ENCODE data around the gene CRACDL.

The CRACDL gene

GRCh38 chr2:98769784-98770183 is 166.2 kb downstream of the CRACDL start:
- no peaks in the 10 kb centered on the region for H3K79me2 ChIP-seq (ENCODE audit: control insufficient read depth, insufficient read depth, low read length, poor library complexity)
- H3K27ac ChIP-seq (ENCODE audit: low read depth, low read length): no peak overlapping the region
- no peak overlapping the region for H3K23ac ChIP-seq (ENCODE audit: low read length)
- no peak overlapping the region for H4K8ac ChIP-seq (ENCODE audit: low read depth, low read length)
- DNase-seq: peak; percentile 80 to 87
- no CpG with 5 or more reads among the region's 14 CpGs for WGBS (ENCODE audit: extremely low coverage, insufficient coverage, insufficient read length)
- no peak overlapping the region for H4K12ac ChIP-seq (ENCODE audit: low read depth, low read length)
- H2BK120ac ChIP-seq (ENCODE audit: insufficient read depth, low read length, poor library complexity): no peak overlapping the region
- no peaks in the 10 kb centered on the region for H3K36me3 ChIP-seq (ENCODE audit: control insufficient read depth in 1 of 2, insufficient read depth in 2 of 2, low read length in 2 of 2)
- H2AK5ac ChIP-seq (ENCODE audit: low read length): no peak overlapping the region
- H3K4me3 ChIP-seq (ENCODE audit: low read depth, low read length): no peak overlapping the region
- H4K91ac ChIP-seq (ENCODE audit: low read depth, low read length): no peak overlapping the region
- no peak overlapping the region for H2BK12ac ChIP-seq (ENCODE audit: low read length)
- peaks cover 2% of the 10 kb centered on the region for H3K9me3 ChIP-seq (ENCODE audit: insufficient read depth, low read depth, low read length)
- no peak overlapping the region for H2BK5ac ChIP-seq (ENCODE audit: low read depth, low read length, poor library complexity)
- no peak overlapping the region for H3K9ac ChIP-seq (ENCODE audit: low read length)
- H3K4me1 ChIP-seq (ENCODE audit: control insufficient read depth in 1 of 2, insufficient read depth in 2 of 2, low read length in 2 of 2): peaks cover 8 to 14% of the 10 kb centered on the region in 2 experiments
- no peaks in the 10 kb centered on the region for H3K27me3 ChIP-seq (ENCODE audit: insufficient read depth, low read length)
- no peak overlapping the region for H3K18ac ChIP-seq (ENCODE audit: low read length)
- no peak overlapping the region for H3K4me2 ChIP-seq (ENCODE audit: low read length)
- H3K14ac ChIP-seq (ENCODE audit: low read length): no peak overlapping the region
- H3K79me1 ChIP-seq (ENCODE audit: low read length): peaks cover 2% of the 10 kb centered on the region
- no peak overlapping the region for H3K4ac ChIP-seq (ENCODE audit: low read depth, low read length)
- no peak overlapping the region for H2AFZ ChIP-seq (ENCODE audit: insufficient read depth, low read length, poor library complexity)

- Histone ChIP-seq H2BK12ac (ENCODE audit: low read length) (no peak overlapping the region), H3K23ac (ENCODE audit: low read length) (no peak overlapping the region), H2AK5ac (ENCODE audit: low read length) (no peak overlapping the region), H3K9ac (ENCODE audit: low read length) (no peak overlapping the region), H3K27me3 (ENCODE audit: insufficient read depth, low read length) (no peaks in the 10 kb centered on the region), H3K4me1 (ENCODE audit: control insufficient read depth in 1 of 2, insufficient read depth in 2 of 2, low read length in 2 of 2) (peaks cover 8 to 14% of the 10 kb centered on the region in 2 experiments), H3K79me2 (ENCODE audit: control insufficient read depth, insufficient read depth, low read length, poor library complexity) (no peaks in the 10 kb centered on the region), H2AFZ (ENCODE audit: insufficient read depth, low read length, poor library complexity) (no peak overlapping the region), H3K9me3 (ENCODE audit: insufficient read depth, low read depth, low read length) (peaks cover 2% of the 10 kb centered on the region), H2BK120ac (ENCODE audit: insufficient read depth, low read length, poor library complexity) (no peak overlapping the region), H4K12ac (ENCODE audit: low read depth, low read length) (no peak overlapping the region), H3K4me2 (ENCODE audit: low read length) (no peak overlapping the region), H2BK5ac (ENCODE audit: low read depth, low read length, poor library complexity) (no peak overlapping the region), H3K79me1 (ENCODE audit: low read length) (peaks cover 2% of the 10 kb centered on the region), H3K36me3 (ENCODE audit: control insufficient read depth in 1 of 2, insufficient read depth in 2 of 2, low read length in 2 of 2) (no peaks in the 10 kb centered on the region), H3K14ac (ENCODE audit: low read length) (no peak overlapping the region), H3K4ac (ENCODE audit: low read depth, low read length) (no peak overlapping the region), H3K4me3 (ENCODE audit: low read depth, low read length) (no peak overlapping the region), H4K8ac (ENCODE audit: low read depth, low read length) (no peak overlapping the region), H3K27ac (ENCODE audit: low read depth, low read length) (no peak overlapping the region), H4K91ac (ENCODE audit: low read depth, low read length) (peak overlapping the region; percentile 33), H3K18ac (ENCODE audit: low read length) (no peak overlapping the region)
- WGBS (ENCODE audit: extremely low coverage, insufficient coverage, insufficient read length): no CpG with 5 or more reads among the region's 6 CpGs
- no peak for DNase-seq
Measured at GRCh38 chr2:98769114-98769476, 166.9 kb downstream of the CRACDL start.

GRCh38 chr2:98768384-98769113 is 167.5 kb downstream of the CRACDL start:
- Histone ChIP-seq H2AFZ (ENCODE audit: insufficient read depth, low read length, poor library complexity) (no peak overlapping the region), H2BK12ac (ENCODE audit: low read length) (no peak overlapping the region), H3K9ac (ENCODE audit: low read length) (no peak overlapping the region), H3K27ac (ENCODE audit: low read depth, low read length) (no peak overlapping the region), H3K23ac (ENCODE audit: low read length) (no peak overlapping the region), H4K12ac (ENCODE audit: low read depth, low read length) (no peak overlapping the region), H2BK5ac (ENCODE audit: low read depth, low read length, poor library complexity) (no peak overlapping the region), H3K4me2 (ENCODE audit: low read length) (no peak overlapping the region), H3K9me3 (ENCODE audit: insufficient read depth, low read depth, low read length) (no peaks in the 10 kb centered on the region), H2AK5ac (ENCODE audit: low read length) (peak overlapping the region; percentile 26), H3K79me1 (ENCODE audit: low read length) (peaks cover 2% of the 10 kb centered on the region), H3K36me3 (ENCODE audit: control insufficient read depth in 1 of 2, insufficient read depth in 2 of 2, low read length in 2 of 2) (no peaks in the 10 kb centered on the region), H4K8ac (ENCODE audit: low read depth, low read length) (no peak overlapping the region), H3K27me3 (ENCODE audit: insufficient read depth, low read length) (no peaks in the 10 kb centered on the region), H3K4me3 (ENCODE audit: low read depth, low read length) (no peak overlapping the region), H3K79me2 (ENCODE audit: control insufficient read depth, insufficient read depth, low read length, poor library complexity) (no peaks in the 10 kb centered on the region), H3K18ac (ENCODE audit: low read length) (no peak overlapping the region), H3K14ac (ENCODE audit: low read length) (no peak overlapping the region), H2BK120ac (ENCODE audit: insufficient read depth, low read length, poor library complexity) (no peak overlapping the region), H4K91ac (ENCODE audit: low read depth, low read length) (peak overlapping the region; percentile 33), H3K4me1 (ENCODE audit: control insufficient read depth in 1 of 2, insufficient read depth in 2 of 2, low read length in 2 of 2) (peaks cover 8 to 14% of the 10 kb centered on the region in 2 experiments), H3K4ac (ENCODE audit: low read depth, low read length) (no peak overlapping the region)
- no CpG with 5 or more reads among the region's 7 CpGs for WGBS (ENCODE audit: extremely low coverage, insufficient coverage, insufficient read length)
- peak in 1 of 2 donors; percentile 39 for DNase-seq

- H3K27me3 ChIP-seq (ENCODE audit: insufficient read depth, low read length): no peaks in the 10 kb centered on the region
- H4K12ac ChIP-seq (ENCODE audit: low read depth, low read length): no peak overlapping the region
- no peak overlapping the region for H2BK120ac ChIP-seq (ENCODE audit: insufficient read depth, low read length, poor library complexity)
- H2AK5ac ChIP-seq (ENCODE audit: low read length): no peak overlapping the region
- no peak overlapping the region for H3K4me2 ChIP-seq (ENCODE audit: low read length)
- DNase-seq: peak; percentile 86 to 94
- no peak overlapping the region for H2BK5ac ChIP-seq (ENCODE audit: low read depth, low read length, poor library complexity)
- no peaks in the 10 kb centered on the region for H3K79me2 ChIP-seq (ENCODE audit: control insufficient read depth, insufficient read depth, low read length, poor library complexity)
- H3K79me1 ChIP-seq (ENCODE audit: low read length): peaks cover 2% of the 10 kb centered on the region
- no peaks in the 10 kb centered on the region for H3K36me3 ChIP-seq (ENCODE audit: control insufficient read depth in 1 of 2, insufficient read depth in 2 of 2, low read length in 2 of 2)
- H3K23ac ChIP-seq (ENCODE audit: low read length): no peak overlapping the region
- H3K4ac ChIP-seq (ENCODE audit: low read depth, low read length): no peak overlapping the region
- H3K9me3 ChIP-seq (ENCODE audit: insufficient read depth, low read depth, low read length): no peaks in the 10 kb centered on the region
- H3K4me1 ChIP-seq (ENCODE audit: control insufficient read depth in 1 of 2, insufficient read depth in 2 of 2, low read length in 2 of 2): peaks cover 4 to 5% of the 10 kb centered on the region in 2 experiments
- no peak overlapping the region for H3K4me3 ChIP-seq (ENCODE audit: low read depth, low read length)
- no peak overlapping the region for H4K8ac ChIP-seq (ENCODE audit: low read depth, low read length)
- no peak overlapping the region for H4K91ac ChIP-seq (ENCODE audit: low read depth, low read length)
- H3K18ac ChIP-seq (ENCODE audit: low read length): no peak overlapping the region
- no peak overlapping the region for H2BK12ac ChIP-seq (ENCODE audit: low read length)
- no peak overlapping the region for H3K9ac ChIP-seq (ENCODE audit: low read length)
- no peak overlapping the region for H3K14ac ChIP-seq (ENCODE audit: low read length)
- no CpG with 5 or more reads among the region's 4 CpGs for WGBS (ENCODE audit: extremely low coverage, insufficient coverage, insufficient read length)
- no peak overlapping the region for H3K27ac ChIP-seq (ENCODE audit: low read depth, low read length)
- H2AFZ ChIP-seq (ENCODE audit: insufficient read depth, low read length, poor library complexity): no peak overlapping the region
Measured at GRCh38 chr2:98764499-98764898, 171.5 kb downstream of the CRACDL start.
